Hindlimb muscle (tissue), 1 donor: ENCODE data around the gene ISLR. TPM values are rescaled to one million over a fixed set of nuclear protein-coding genes. Genes with fewer than 3 reads are reported as not detected.
A peak's percentile ranks its signal among the peaks of the same experiment; 100 is the strongest.

ENCODE experiments used
- DNase-seq: peaks from one replicate; pipeline ENCODE4 v3.0.0-alpha.2; 2013
- polyA plus RNA-seq: library from polyadenylated mRNA; unstranded; fragments of 120-200 nt; gene quantifications from one replicate; pipeline ENCODE4 v1.2.1, GENCODE V29; 2013; ENCODE audit not compliant: insufficient read length

Gene ISLR
- polyA plus RNA-seq, 1 donor = 152 TPM

GRCh38 chr15:74171965-74172541 is 1.5 kb upstream of the ISLR start:
- DNase-seq = no peak

DNA sequence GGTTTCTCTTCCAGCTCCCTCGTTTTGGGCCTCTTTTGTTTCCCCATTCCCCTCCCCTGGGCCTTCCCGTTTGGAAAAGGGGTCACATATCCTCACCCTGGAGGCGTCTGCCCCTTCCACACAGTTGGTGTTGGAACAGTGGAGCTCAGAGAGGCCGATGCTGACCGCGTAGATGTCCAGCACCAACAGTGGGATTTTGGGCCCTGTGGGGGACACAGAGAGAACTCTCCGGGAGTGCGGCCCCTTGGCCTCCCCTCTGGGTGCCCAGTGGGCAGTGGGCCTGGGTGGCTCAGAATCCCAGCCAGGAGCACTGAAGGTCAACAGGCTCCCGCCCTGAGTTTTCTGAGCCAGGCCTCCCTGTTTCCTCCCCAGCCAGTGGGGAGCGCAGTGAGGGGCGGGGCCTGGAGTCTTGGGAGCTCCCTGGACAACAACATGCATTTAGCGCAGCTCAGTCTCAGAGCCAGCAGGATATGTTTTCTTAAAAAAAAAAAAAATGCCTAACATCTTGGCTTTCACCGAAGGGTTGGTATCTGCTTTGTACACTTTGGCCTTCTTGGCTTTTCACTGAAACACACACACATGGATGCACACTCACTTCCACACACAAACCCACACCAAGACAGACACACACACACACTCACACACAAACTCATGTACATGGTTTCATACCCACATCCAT is 670 bp upstream of the ISLR start:
- DNase-seq = peak; percentile 84

GRCh38 chr15:74174219-74174957 is 878 bp downstream of the ISLR start:
- peak; percentile 92 for DNase-seq

GRCh38 chr15:74174958-74175253 is 1.4 kb downstream of the ISLR start:
- no peak for DNase-seq

DNA sequence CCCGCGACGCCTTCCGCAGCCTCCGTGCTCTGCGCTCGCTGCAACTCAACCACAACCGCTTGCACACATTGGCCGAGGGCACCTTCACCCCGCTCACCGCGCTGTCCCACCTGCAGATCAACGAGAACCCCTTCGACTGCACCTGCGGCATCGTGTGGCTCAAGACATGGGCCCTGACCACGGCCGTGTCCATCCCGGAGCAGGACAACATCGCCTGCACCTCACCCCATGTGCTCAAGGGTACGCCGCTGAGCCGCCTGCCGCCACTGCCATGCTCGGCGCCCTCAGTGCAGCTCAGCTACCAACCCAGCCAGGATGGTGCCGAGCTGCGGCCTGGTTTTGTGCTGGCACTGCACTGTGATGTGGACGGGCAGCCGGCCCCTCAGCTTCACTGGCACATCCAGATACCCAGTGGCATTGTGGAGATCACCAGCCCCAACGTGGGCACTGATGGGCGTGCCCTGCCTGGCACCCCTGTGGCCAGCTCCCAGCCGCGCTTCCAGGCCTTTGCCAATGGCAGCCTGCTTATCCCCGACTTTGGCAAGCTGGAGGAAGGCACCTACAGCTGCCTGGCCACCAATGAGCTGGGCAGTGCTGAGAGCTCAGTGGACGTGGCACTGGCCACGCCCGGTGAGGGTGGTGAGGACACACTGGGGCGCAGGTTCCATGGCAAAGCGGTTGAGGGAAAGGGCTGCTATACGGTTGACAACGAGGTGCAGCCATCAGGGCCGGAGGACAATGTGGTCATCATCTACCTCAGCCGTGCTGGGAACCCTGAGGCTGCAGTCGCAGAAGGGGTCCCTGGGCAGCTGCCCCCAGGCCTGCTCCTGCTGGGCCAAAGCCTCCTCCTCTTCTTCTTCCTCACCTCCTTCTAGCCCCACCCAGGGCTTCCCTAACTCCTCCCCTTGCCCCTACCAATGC is 2.0 kb downstream of the ISLR start:
- no peak for DNase-seq

- DNase-seq = no peak
Measured at GRCh38 chr15:74176262-74177214, 3.0 kb downstream of the ISLR start.

DNA sequence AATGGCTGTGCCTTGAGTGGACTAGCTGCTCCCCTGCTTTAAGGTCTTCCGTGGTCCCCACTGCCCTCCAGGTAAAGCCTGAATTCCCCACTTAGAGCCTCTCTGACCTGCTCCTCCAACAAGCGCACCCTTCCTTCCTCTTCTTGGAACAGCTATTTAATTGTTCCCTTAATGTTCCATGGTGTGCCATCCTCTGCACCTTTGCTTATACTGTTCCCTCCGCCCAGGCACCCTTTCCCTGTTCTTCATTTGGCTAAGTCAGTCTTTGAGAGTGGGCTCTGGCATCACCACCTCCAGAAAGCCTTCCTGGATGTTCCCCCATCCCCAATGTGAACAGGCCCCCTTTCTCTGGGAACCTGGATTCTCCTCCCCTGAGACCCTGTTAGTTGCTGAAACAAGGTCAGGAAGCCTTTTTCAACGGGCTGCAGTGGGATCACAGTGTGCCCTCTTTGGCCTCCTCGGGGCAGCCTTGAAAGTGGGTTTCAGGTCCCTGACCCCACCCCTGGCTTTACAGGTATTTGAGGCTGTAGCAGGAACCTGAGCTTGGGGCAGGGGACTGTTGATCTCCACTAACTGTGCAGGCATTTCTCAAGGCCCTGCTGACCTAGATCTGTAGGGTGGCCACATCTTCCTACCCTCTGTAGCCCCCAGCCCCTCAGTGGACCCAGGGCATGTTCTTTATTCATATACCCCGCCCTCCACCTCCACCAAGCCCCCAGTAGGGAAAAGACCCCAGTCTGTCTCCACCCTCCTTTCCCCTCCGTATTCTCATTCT is 5.0 kb downstream of the ISLR start:
- DNase-seq = no peak

- no peak for DNase-seq
Measured at GRCh38 chr15:74179101-74179841, 5.8 kb downstream of the ISLR start.

GRCh38 chr15:74179983-74180880 is 6.7 kb downstream of the ISLR start:
- DNase-seq = peak; percentile 80

GRCh38 chr15:74180881-74181602 is 7.5 kb downstream of the ISLR start:
- no peak for DNase-seq

- no peak for DNase-seq
Measured at GRCh38 chr15:74182131-74182530, 8.6 kb downstream of the ISLR start.

- DNase-seq = no peak
Measured at GRCh38 chr15:74184582-74185091, 11.1 kb downstream of the ISLR start.

GRCh38 chr15:74185710-74186348 is 12.3 kb downstream of the ISLR start:
- no peak for DNase-seq

- no peak for DNase-seq
Measured at GRCh38 chr15:74188216-74188615, 14.7 kb downstream of the ISLR start.

- no peak for DNase-seq
Measured at GRCh38 chr15:74191798-74192197, 18.3 kb downstream of the ISLR start.

- no peak for DNase-seq
Measured at GRCh38 chr15:74192751-74193150, 19.2 kb downstream of the ISLR start.

DNA sequence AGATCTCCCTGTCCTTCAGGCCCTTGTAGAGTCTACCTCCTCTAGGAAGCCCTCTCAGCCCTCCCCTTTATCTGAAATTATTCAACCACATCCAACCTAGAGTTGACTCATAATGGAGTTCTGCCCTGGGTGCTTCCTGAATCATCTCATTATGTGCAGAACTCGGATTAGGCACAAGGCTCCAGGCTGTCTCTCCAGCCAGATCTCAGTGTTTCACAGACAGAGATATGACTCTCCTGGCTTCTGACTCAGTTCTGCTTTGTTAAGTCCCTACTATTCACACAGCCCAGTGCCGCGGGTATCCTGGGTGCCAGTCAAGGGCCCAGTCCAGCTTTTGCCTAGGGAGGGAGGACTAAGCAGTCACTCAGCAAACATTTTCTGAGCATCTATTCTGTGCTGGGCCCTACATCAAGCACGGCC is 19.8 kb downstream of the ISLR start:
- no peak for DNase-seq

DNA sequence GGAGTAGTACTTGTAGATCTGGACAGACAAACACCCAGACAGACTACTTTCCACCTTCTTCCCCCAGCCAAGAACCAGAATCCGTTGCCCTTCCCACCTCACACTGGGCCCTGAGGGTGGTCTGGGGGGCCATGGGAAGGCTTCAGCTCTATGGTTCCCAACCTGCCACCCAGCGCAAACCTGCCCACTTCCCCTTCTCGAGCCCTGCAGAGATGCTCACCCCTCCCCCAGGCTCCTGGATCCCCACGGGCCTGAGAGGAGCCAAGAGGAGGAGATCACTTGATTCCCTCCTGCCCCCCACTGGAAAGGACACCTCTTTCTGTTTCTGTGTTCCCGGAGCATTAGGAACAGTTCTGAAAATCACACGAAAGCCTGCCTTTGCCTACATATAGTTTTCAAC is 20.4 kb downstream of the ISLR start:
- no peak for DNase-seq
